Hepatocyte (in vitro differentiated cells): Measurements from ENCODE around the gene BACH1. TPM values are rescaled to one million over a fixed set of nuclear protein-coding genes. Genes with fewer than 3 reads are reported as not detected.

Experiments
- DNase-seq: peaks from one replicate; pipeline ENCODE4 v3.0.0-alpha.2; 2016; ENCODE audit warnings: low spot score
- H2AFZ ChIP-seq: fragments of 200-600 bp; sonication (generic); 2 replicates; pipeline ENCODE4 v1.6.0; 2016; ENCODE audit warnings: antibody characterized with exemption, mild to moderate bottlenecking
- H3K27ac ChIP-seq: fragments of 200-600 bp; sonication (generic); 2 replicates; pipeline ENCODE4 v1.5.1; 2016; ENCODE audit warnings: mild to moderate bottlenecking
- H3K27me3 ChIP-seq: fragments of 200-600 bp; sonication (generic); 2 replicates; pipeline ENCODE4 v1.6.1; 2016
- H3K36me3 ChIP-seq: fragments of 200-600 bp; sonication (generic); replicated peaks from 2 replicates; pipeline ENCODE4 v1.5.1; 2016; ENCODE audit warnings: low read depth; ENCODE audit not compliant: insufficient read depth
- H3K4me1 ChIP-seq: fragments of 200-600 bp; sonication (generic); 2 replicates; pipeline ENCODE4 v1.5.1; 2016; ENCODE audit warnings: mild to moderate bottlenecking, moderate library complexity; ENCODE audit not compliant: insufficient read depth
- H3K4me2 ChIP-seq: fragments of 200-600 bp; sonication (generic); 2 replicates; pipeline ENCODE4 v1.6.0; 2016
- H3K4me3 ChIP-seq: fragments of 200-600 bp; sonication (generic); 2 replicates; pipeline ENCODE4 v1.5.1; 2016; ENCODE audit warnings: mild to moderate bottlenecking
- H3K79me2 ChIP-seq: fragments of 200-600 bp; sonication (generic); 2 replicates; pipeline ENCODE4 v1.6.0; 2017; ENCODE audit warnings: mild to moderate bottlenecking
- H3K9me2 ChIP-seq: fragments of 200-600 bp; sonication (generic); replicated peaks from 2 replicates; pipeline ENCODE4 v1.6.0; 2017; ENCODE audit warnings: mild to moderate bottlenecking; ENCODE audit not compliant: insufficient read depth
- H3K9me3 ChIP-seq: fragments of 200-600 bp; sonication (generic); 2 replicates; pipeline ENCODE4 v1.5.1; 2016; ENCODE audit warnings: low read depth, mild to moderate bottlenecking
- H4K20me1 ChIP-seq: fragments of 200-600 bp; sonication (generic); 2 replicates; pipeline ENCODE4 v1.6.0; 2016; ENCODE audit warnings: mild to moderate bottlenecking; ENCODE audit not compliant: insufficient read depth, poor library complexity, severe bottlenecking
- EZH2 ChIP-seq: fragments of 200-600 bp; sonication (generic); IDR thresholded peaks from 2 replicates; pipeline ENCODE4 v1.6.1; 2016; ENCODE audit warnings: antibody characterized with exemption, mild to moderate bottlenecking, borderline replicate concordance
- EZH2phosphoT487 ChIP-seq: fragments of 200-600 bp; sonication (generic); IDR thresholded peaks from one replicate; pipeline ENCODE4 v1.6.1; 2018; ENCODE audit warnings: antibody characterized with exemption, mild to moderate bottlenecking, low read depth, moderate library complexity; ENCODE audit not compliant: unreplicated experiment, severe bottlenecking
- WGBS: methylation state at CpG from one replicate; pipeline ENCODE4 v1.1.6; 2016; ENCODE audit warnings: low lambda C conversion rate; ENCODE audit errors: missing lambda C conversion rate; 5-methylcytosine and 5-hydroxymethylcytosine counted together
- polyA plus RNA-seq: library from polyadenylated mRNA; unstranded; fragments of >200 nt; fragmentation: Nextera tagmentation; extraction: Ambion mirVana; gene quantifications from 2 replicates; pipeline ENCODE4 v1.2.1, GENCODE V29; 2016
- total RNA-seq: library from RNA; depleted of rRNA; stranded (reverse); fragments of >200 nt; gene quantifications from 2 replicates; pipeline ENCODE4 v1.2.3, GENCODE V29; 2014
- TF ChIP-seq, protein P1 (sequence below): fragments of 200-600 bp; sonication (generic); IDR thresholded peaks from 2 replicates; pipeline ENCODE4 v1.5.1; 2016; ENCODE audit warnings: antibody characterized with exemption, mild to moderate bottlenecking; ENCODE audit not compliant: poor library complexity

The BACH1 gene
- total and polyA plus RNA-seq, 2 experiments from 2014 or later: 19.7 to 79.8 TPM

DNA sequence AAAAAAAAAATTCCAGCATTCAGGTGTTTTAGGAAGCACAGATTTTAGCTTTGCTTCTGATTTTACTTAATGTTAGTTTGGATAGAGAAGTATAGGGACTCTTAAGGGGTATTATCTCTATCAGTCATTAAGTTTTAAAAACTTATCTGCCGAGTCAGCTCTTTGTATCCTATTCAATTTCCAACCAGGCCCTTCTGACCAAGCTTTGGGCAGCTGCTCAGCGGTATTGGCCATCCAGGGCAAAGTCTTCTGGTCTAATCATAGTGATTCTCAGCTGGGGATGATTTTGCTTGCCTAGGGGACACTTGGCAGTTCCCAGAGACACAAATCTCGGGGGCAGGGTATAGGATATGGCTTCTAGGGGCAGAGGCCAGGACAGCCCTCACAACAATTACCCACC lies 47.6 kb downstream of the BACH1 start:
- H3K4me1 ChIP-seq: peaks cover 12% of the 10 kb centered on the region
- WGBS: 95% methylated on average over 3 of the region's 3 CpGs

DNA sequence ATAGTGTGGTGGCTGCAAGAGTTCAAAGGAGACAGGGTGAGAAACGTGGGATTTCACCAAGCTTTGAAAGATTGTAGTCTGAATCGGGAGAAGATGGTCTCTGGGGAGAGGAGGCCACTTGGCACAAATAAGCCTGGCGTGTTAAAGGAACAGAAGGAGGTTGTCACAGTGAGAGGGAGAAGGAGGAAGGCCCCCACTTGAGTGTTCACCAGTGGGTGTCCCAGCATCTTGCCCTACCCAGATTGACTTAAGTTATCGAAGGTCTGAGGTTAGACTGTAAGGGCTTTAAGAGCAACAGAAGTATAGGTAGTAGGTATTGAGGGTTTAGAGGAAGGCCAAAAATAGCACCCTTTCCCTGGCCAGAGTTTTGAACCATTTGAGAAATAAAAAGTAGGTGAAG lies 48.0 kb downstream of the BACH1 start:
- WGBS: 95% methylated on average over 4 of the region's 4 CpGs
- peaks cover 24% of the 10 kb centered on the region for H3K79me2 ChIP-seq
- no peak overlapping the region for H3K4me2 ChIP-seq

More for the DNA sequence above, 47.6 kb downstream of the BACH1 start:
- Histone ChIP-seq H3K9me3 (no peaks in the 10 kb centered on the region), H3K4me3 (no peak overlapping the region), H2AFZ (no peak overlapping the region), H3K36me3 (no peaks in the 10 kb centered on the region), H4K20me1 (peaks cover 3% of the 10 kb centered on the region), H3K79me2 (peaks cover 29% of the 10 kb centered on the region), H3K27ac (no peak overlapping the region), H3K4me2 (no peak overlapping the region), H3K9me2 (no peaks in the 10 kb centered on the region), H3K27me3 (no peaks in the 10 kb centered on the region)
- no peak for TF ChIP-seq EZH2
- TF ChIP-seq, protein P1, sequence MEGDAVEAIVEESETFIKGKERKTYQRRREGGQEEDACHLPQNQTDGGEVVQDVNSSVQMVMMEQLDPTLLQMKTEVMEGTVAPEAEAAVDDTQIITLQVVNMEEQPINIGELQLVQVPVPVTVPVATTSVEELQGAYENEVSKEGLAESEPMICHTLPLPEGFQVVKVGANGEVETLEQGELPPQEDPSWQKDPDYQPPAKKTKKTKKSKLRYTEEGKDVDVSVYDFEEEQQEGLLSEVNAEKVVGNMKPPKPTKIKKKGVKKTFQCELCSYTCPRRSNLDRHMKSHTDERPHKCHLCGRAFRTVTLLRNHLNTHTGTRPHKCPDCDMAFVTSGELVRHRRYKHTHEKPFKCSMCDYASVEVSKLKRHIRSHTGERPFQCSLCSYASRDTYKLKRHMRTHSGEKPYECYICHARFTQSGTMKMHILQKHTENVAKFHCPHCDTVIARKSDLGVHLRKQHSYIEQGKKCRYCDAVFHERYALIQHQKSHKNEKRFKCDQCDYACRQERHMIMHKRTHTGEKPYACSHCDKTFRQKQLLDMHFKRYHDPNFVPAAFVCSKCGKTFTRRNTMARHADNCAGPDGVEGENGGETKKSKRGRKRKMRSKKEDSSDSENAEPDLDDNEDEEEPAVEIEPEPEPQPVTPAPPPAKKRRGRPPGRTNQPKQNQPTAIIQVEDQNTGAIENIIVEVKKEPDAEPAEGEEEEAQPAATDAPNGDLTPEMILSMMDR: no peak
- TF ChIP-seq EZH2phosphoT487: no peak
- no peak for DNase-seq

DNA sequence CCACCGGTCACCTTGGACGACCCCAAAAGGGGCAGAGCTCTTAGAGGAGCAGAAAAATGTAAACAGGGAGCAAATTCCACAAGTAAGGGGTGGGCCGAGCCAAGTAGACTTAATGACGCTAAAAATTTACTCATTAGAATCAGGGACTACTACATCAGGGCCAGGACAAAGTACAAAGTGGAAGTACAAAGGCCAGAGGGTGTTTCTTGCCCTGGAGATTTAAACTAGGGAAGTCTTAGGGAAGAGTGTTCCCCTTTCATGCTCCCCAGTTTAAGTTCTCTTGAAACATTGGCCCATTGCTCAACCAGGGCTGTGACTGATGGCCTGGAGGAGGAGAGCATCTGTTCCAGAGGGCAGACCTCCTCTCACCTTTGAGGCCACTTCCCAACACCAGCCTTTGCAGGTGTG lies 48.6 kb downstream of the BACH1 start:
- Histone ChIP-seq H4K20me1 (no peaks in the 10 kb centered on the region), H3K4me3 (no peak overlapping the region), H3K9me3 (no peaks in the 10 kb centered on the region), H3K79me2 (peaks cover 20% of the 10 kb centered on the region), H3K4me1 (peaks cover 12% of the 10 kb centered on the region), H2AFZ (no peak overlapping the region), H3K27me3 (no peaks in the 10 kb centered on the region), H3K4me2 (no peak overlapping the region), H3K27ac (peak overlapping the region; percentile 10), H3K9me2 (no peaks in the 10 kb centered on the region), H3K36me3 (no peaks in the 10 kb centered on the region)
- 55% methylated on average over 4 of the region's 4 CpGs for WGBS
- peak; percentile 22 for DNase-seq
- TF ChIP-seq EZH2: no peak
- TF ChIP-seq EZH2phosphoT487: no peak
- TF ChIP-seq, protein P1: no peak

More for the DNA sequence above, 48.0 kb downstream of the BACH1 start:
- Histone ChIP-seq H3K36me3 (no peaks in the 10 kb centered on the region), H3K9me3 (no peaks in the 10 kb centered on the region), H3K27ac (no peak overlapping the region), H3K9me2 (no peaks in the 10 kb centered on the region), H3K27me3 (no peaks in the 10 kb centered on the region), H4K20me1 (peaks cover 3% of the 10 kb centered on the region), H3K4me3 (no peak overlapping the region), H3K4me1 (peaks cover 12% of the 10 kb centered on the region), H2AFZ (no peak overlapping the region)
- TF ChIP-seq EZH2phosphoT487 (no peak), EZH2 (no peak)
- TF ChIP-seq, protein P1: no peak
- DNase-seq: no peak

DNA sequence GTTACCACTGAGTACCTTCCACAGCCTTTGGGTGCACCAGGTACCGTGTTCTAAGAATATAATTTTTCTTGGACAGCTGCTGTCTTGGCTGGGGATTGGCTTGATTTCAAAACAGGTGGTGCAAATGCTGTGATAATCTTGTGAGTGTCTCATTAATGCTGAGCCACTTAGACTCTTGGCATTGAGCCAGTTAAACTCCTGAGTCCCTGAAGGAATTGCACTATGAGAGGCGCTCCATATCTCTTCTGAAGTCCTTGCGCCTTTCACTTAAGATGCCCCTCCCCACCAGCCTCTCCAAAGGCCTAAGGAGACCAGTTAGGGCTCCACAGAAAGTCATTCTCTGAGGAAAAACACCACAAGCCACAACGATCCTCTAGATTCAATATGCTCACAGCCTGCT lies 51.0 kb downstream of the BACH1 start:
- H3K9me3 ChIP-seq: no peaks in the 10 kb centered on the region
- DNase-seq: peak; percentile 39
- H3K27me3 ChIP-seq: no peaks in the 10 kb centered on the region
- H3K27ac ChIP-seq: peak overlapping the region; percentile 58
- TF ChIP-seq, protein P1: no peak
- TF ChIP-seq EZH2 (no peak), EZH2phosphoT487 (no peak)
- H3K4me1 ChIP-seq: peaks cover 3% of the 10 kb centered on the region
- peaks cover 14% of the 10 kb centered on the region for H3K79me2 ChIP-seq
- no peak overlapping the region for H3K4me3 ChIP-seq
- H4K20me1 ChIP-seq: no peaks in the 10 kb centered on the region
- H2AFZ ChIP-seq: no peak overlapping the region
- H3K36me3 ChIP-seq: no peaks in the 10 kb centered on the region
- 83% methylated on average over 4 of the region's 4 CpGs for WGBS
- H3K4me2 ChIP-seq: no peak overlapping the region
- H3K9me2 ChIP-seq: no peaks in the 10 kb centered on the region
